Calu3 (cell line): ENCODE results near the gene DHRS4L2. TPM values are rescaled to one million over a fixed set of nuclear protein-coding genes. Genes with fewer than 3 reads are reported as not detected.
"Not testable (repeated sequence)": the region's sequence is repeated elsewhere in the genome, so short reads cannot be mapped to it uniquely, and the experiment has no call there.

Experiments
- BruUV-seq: library from RNA; stranded (reverse); fragments of 400-500 nt; replicated peaks from 2 replicates; lab custom pipeline; 2021; lab: Mats Ljungman, UMichigan
- CTCF ChIA-PET: fragments of 300-600 bp; sonication (Branson Sonifier 250); formaldehyde crosslinking; loops from one replicate; lab custom pipeline; 2022; ENCODE audit warnings: antibody characterized with exemption; lab: Charles Lee
- DNase-seq: peaks from one replicate; pipeline ENCODE4 v3.0.0; 2022
- H3K27ac Mint-ChIP-seq: one replicate; pipeline ENCODE4 v1.8.0; 2022; ENCODE audit warnings: mixed read lengths; ENCODE audit not compliant: unreplicated experiment
- H3K27me3 Mint-ChIP-seq: one replicate; pipeline ENCODE4 v1.8.0; 2022; ENCODE audit warnings: mixed read lengths; ENCODE audit not compliant: unreplicated experiment
- H3K36me3 Mint-ChIP-seq: one replicate; pipeline ENCODE4 v1.8.0; 2022; ENCODE audit warnings: mild to moderate bottlenecking, moderate library complexity, mixed read lengths; ENCODE audit not compliant: insufficient read depth, unreplicated experiment
- H3K4me1 Mint-ChIP-seq: one replicate; pipeline ENCODE4 v1.8.0; 2022; ENCODE audit warnings: mild to moderate bottlenecking, low read depth, mixed read lengths; ENCODE audit not compliant: unreplicated experiment
- H3K4me3 Mint-ChIP-seq: one replicate; pipeline ENCODE4 v1.8.0; 2022; ENCODE audit warnings: mild to moderate bottlenecking, low read depth, moderate library complexity, mixed read lengths; ENCODE audit not compliant: unreplicated experiment
- H3K9me3 Mint-ChIP-seq: one replicate; pipeline ENCODE4 v1.8.0; 2022; ENCODE audit warnings: low read depth, mixed read lengths; ENCODE audit not compliant: unreplicated experiment
- intact Hi-C: fragments of 100-400 bp; cut with micrococcal nuclease; formaldehyde crosslinking; loops from one replicate; pipeline ENCODE4 v1.10.0; 2022; ENCODE audit not compliant: unreplicated experiment
- total RNA-seq: library from RNA; stranded (reverse); gene quantifications from 2 replicates; pipeline ENCODE4 v1.2.3, GENCODE V29; 2022

The DHRS4L2 gene
- total RNA-seq, 1 experiment from 2014 or later, result 12.0 TPM

DNA sequence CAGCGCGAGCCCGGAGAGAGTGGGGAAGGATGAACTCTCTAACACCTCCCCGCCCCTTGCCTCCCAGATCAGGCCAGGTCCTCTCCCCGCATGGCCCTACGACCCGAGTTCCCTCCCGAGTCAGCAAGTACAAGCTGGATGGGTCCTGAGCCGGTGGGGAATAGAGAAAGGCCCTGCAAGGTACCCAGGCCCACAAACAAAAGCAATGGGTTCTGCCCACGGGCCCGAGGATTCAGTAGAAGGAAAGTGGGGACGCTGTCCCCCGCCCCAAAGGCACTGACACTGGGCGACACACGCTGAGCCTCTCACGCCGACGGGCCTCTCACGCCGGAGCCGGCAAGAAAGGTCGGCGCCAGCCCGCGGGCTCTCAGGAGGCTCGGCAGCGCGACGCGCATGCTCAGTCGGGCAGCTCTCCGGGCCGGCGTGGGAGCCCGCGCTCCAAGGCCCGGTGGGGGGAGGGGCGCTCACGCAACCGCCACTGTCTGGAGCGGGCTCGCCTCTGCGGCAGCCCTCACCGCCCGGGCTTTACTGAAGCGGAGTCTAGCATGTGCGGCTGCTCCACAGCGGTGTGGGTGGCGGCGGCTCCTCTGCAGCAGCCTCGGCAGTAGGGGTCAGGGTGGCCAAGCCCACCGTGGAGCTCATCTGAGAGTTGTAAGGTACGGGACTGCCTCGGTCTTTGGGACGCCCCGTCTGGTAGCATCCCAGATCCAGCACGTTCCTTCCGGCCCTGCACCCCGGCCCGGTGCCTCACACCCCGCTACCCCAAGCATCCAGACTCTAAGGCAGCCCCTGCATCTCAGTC, 19.0 kb upstream of the DHRS4L2 start:
- intact Hi-C loops, BruUV-seq, H3K4me3 Mint-ChIP-seq, H3K36me3 Mint-ChIP-seq, CTCF ChIA-PET, H3K9me3 Mint-ChIP-seq, H3K4me1 Mint-ChIP-seq, H3K27ac Mint-ChIP-seq: not testable (repeated sequence)
- peak; percentile 17 for DNase-seq
- peaks cover 27% of the 10 kb centered on the region for H3K27me3 Mint-ChIP-seq

- H3K27me3 Mint-ChIP-seq, result peaks cover 30% of the 10 kb centered on the region
- BruUV-seq, H3K9me3 Mint-ChIP-seq, intact Hi-C loops, H3K27ac Mint-ChIP-seq, DNase-seq, CTCF ChIA-PET, H3K4me1 Mint-ChIP-seq, H3K4me3 Mint-ChIP-seq, H3K36me3 Mint-ChIP-seq: not testable (repeated sequence)
Observed at GRCh38 chr14:23970283-23970659, 18.5 kb upstream of the DHRS4L2 start.

GRCh38 chr14:23973178-23973577, 15.6 kb upstream of the DHRS4L2 start:
- H3K27me3 Mint-ChIP-seq, result peaks cover 30% of the 10 kb centered on the region
- H3K9me3 Mint-ChIP-seq, CTCF ChIA-PET, H3K4me1 Mint-ChIP-seq, DNase-seq, H3K4me3 Mint-ChIP-seq, intact Hi-C loops, H3K27ac Mint-ChIP-seq, H3K36me3 Mint-ChIP-seq, BruUV-seq: not testable (repeated sequence)

DNA sequence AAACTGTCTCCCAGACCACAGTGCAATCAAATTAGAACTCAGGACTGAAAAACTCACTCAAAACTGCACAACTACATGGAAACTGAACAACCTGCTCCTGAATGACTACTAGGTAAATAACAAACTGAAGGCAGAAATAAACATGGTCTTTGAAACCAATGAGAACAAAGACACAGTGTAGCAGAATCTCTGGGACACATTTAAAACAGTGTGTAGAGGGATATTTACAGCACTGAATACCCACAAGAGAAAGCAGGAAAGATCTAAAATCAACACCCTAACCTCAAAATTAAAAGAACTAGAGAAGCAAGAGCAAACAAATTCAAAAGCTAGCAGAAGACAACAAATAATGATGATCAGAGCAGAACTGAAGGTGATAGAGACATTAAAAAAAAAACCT, 14.7 kb upstream of the DHRS4L2 start:
- intact Hi-C loops, H3K27ac Mint-ChIP-seq, BruUV-seq, H3K4me3 Mint-ChIP-seq, CTCF ChIA-PET, H3K36me3 Mint-ChIP-seq, H3K4me1 Mint-ChIP-seq, DNase-seq, H3K9me3 Mint-ChIP-seq: not testable (repeated sequence)
- H3K27me3 Mint-ChIP-seq, result peaks cover 30% of the 10 kb centered on the region

GRCh38 chr14:23977208-23977607, 11.5 kb upstream of the DHRS4L2 start:
- H3K9me3 Mint-ChIP-seq, CTCF ChIA-PET, BruUV-seq, H3K4me3 Mint-ChIP-seq, H3K36me3 Mint-ChIP-seq, DNase-seq, H3K27ac Mint-ChIP-seq, H3K4me1 Mint-ChIP-seq, intact Hi-C loops: not testable (repeated sequence)
- H3K27me3 Mint-ChIP-seq, result peaks cover 24% of the 10 kb centered on the region

DNA sequence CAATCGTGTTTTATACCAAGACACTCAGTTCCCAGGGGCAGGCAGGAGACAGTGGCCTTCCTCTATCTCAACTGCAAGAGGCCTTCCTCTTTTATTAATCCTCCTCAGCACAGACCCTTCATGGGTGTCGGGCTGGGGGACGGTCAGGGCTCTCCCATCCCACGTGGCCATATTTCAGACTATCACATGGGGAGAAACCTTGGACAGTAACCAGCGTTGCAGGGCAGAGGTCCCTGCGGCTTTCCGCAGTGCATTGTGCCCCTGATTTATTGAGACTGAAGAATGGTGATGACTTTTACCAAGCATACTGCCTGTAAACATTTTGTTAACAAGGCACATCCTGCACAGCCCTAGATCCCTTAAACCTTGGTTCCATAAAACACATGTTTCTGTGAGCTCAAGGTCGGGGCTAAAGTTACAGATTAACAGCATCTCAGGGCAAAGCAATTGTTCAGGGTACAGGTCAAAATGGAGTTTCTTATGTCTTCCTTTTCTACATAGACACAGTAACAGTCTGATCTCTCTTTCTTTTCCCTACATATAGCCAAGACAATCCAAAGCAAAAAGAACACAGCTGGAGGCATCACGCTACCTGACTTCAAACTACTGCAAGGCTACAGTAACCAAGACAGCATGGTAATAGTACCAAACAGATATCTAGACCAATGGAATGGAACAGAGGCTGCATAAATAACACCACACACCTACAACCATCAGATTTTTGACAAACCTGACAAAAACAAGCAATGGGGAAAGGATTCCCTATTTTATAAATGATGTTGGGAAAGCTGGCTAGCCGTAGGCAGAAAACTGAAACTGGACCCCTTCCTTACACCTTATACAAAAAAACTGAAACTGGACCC, 6.5 kb upstream of the DHRS4L2 start:
- H3K36me3 Mint-ChIP-seq, intact Hi-C loops, H3K9me3 Mint-ChIP-seq, H3K4me3 Mint-ChIP-seq, H3K27ac Mint-ChIP-seq, CTCF ChIA-PET, H3K27me3 Mint-ChIP-seq, BruUV-seq, DNase-seq: not testable (repeated sequence)
- H3K4me1 Mint-ChIP-seq, result peaks cover 11% of the 10 kb centered on the region
